Adrenal gland (tissue), 12 donors: ENCODE results near the gene GABBR1. TPM values are rescaled to one million over a fixed set of nuclear protein-coding genes. Genes with fewer than 3 reads are reported as not detected.

ENCODE experiments used
- DNase-seq, 7 donors: peaks; one replicate each; pipeline ENCODE4 v3.0.0-alpha.2; 2019 to 2020
- H3K27ac ChIP-seq, 5 donors: fragments of 200-600 bp; sonication (generic) in 4 of 5; 1 replicate in 3 of 5; 2 replicates in 2 of 5; pipeline versions ENCODE4 v1.5.1 to v1.8.0; 2016 to 2020; ENCODE audit warnings: mild to moderate bottlenecking in 1 of 5
- H3K27me3 ChIP-seq: fragments of 200-600 bp; 2 replicates; pipeline ENCODE4 v1.8.0; 2021
- H3K36me3 ChIP-seq, 2 donors: fragments of 200-600 bp; replicated peaks in 1 of 2; 1 replicate in 1 of 2; 2 replicates in 1 of 2; pipeline versions ENCODE4 v1.5.1 to v1.8.0; 2018 to 2022
- H3K4me1 ChIP-seq, 2 donors: fragments of 200-600 bp; replicated peaks in 1 of 2; 1 replicate in 1 of 2; 2 replicates in 1 of 2; pipeline versions ENCODE4 v1.5.1 to v1.8.0; 2018 to 2021
- H3K4me3 ChIP-seq, 4 donors: fragments of 200-600 bp; sonication (generic) in 3 of 4; one replicate each; pipeline ENCODE4 v1.5.1; 2016 to 2018
- H3K9me3 ChIP-seq, 3 donors: fragments of 200-600 bp; sonication (generic) in 1 of 3; replicated peaks in 1 of 3; 1 replicate in 2 of 3; 2 replicates in 1 of 3; pipeline versions ENCODE4 v1.5.1 to v1.8.0; 2016 to 2021
- CTCF ChIP-seq, 6 experiments: fragments of 450-650 bp in 4 of 6; fragments of 200-600 bp in 2 of 6; sonication (generic) in 1 of 6; IDR thresholded peaks; 1 replicate in 5 of 6; 2 replicates in 1 of 6; pipeline versions ENCODE4 v1.5.1 to v1.8.0; 2016 to 2021; ENCODE audit warnings: antibody characterized with exemption in 6 of 6, mild to moderate bottlenecking in 2 of 6, moderate library complexity in 1 of 6
- POLR2A ChIP-seq, 2 donors: fragments of 450-650 bp; IDR thresholded peaks; one replicate each; pipeline ENCODE4 v1.6.1; 2017; ENCODE audit warnings: antibody characterized with exemption in 2 of 2, mild to moderate bottlenecking in 2 of 2, moderate library complexity in 1 of 2
- WGBS, 4 donors: extraction: QIAGEN DNeasy Blood & Tissue Kit in 2 of 4; methylation state at CpG; one replicate each; pipeline versions ENCODE4 v1.1.5 to v1.1.7; 2013 to 2017; 5-methylcytosine and 5-hydroxymethylcytosine counted together
- intact Hi-C, 2 donors: fragments of 100-400 bp; cut with DNase I; formaldehyde crosslinking; loops; one replicate each; pipeline versions ENCODE4 v1.14.1 to v1.15.0; 2022 to 2023
- polyA plus RNA-seq, 3 donors: library from polyadenylated mRNA; stranded (reverse); fragments of 200-250 nt in 2 of 3; fragments of 350-450 nt in 1 of 3; fragmentation: Illumina TruSeq in 1 of 3; extraction: RNeasy Lipid Tissue Mini Kit (QIAGEN cat#74804) in 1 of 3; gene quantifications; one replicate each; pipeline ENCODE4 v1.2.3, GENCODE V29; 2013 to 2014
- small RNA-seq, 2 donors: library from RNA; depleted of rRNA; stranded (forward); fragments of <200 nt; gene quantifications; one replicate each; pipeline ENCODE3, GENCODE V24; 2016
- total RNA-seq, 9 donors: library from RNA; depleted of rRNA in 4 of 9; stranded (reverse); fragments of >200 nt in 4 of 9; fragments of 120-200 nt in 1 of 9; fragmentation: NEBNext Ultra II Directional in 1 of 9; extraction: Animal tissue kit (Norgen Biotek cat#: 25700) in 1 of 9; gene quantifications; one replicate each; pipeline versions ENCODE4 v1.1.0 to v1.2.4, GENCODE V29; 2013 to 2023
- donor health status: healthy with polysubstance abuse.
- donor health status: Bipolar disorder and iron deficiency.
- donor health status: DM: yes; HTN: yes; CAD: no.
- donor health status: DM: no; HTN: no; CAD: no.
- donor health status: DM: no; HTN: no; CAD: no.
- donor health status: DM: yes; HTN: yes; CAD: no.

The GABBR1 gene
- total and polyA plus RNA-seq, 12 donors, result 6.9 to 68.9 (median 18.1) TPM

- intact Hi-C loops, result no loop called here
- TF ChIP-seq POLR2A (IDR thresholded peaks at IDR 0.05), result no peak
- WGBS, 4 donors, result 75 to 89% (median 76%) methylated on average over 2 of the region's 2 CpGs
- H3K4me3 ChIP-seq, result no peak overlapping the region
- no peak for DNase-seq
- H3K27ac ChIP-seq, result no peak overlapping the region
- H3K27me3 ChIP-seq, result no peaks in the 10 kb centered on the region
- H3K4me1 ChIP-seq, result no peaks in the 10 kb centered on the region
- H3K36me3 ChIP-seq, result no peaks in the 10 kb centered on the region
- no peaks in the 10 kb centered on the region for H3K9me3 ChIP-seq
Observed at GRCh38 chr6:29510746-29511300, 122.2 kb downstream of the GABBR1 start.

GRCh38 chr6:29510202-29510601 lies 122.8 kb downstream of the GABBR1 start:
- Histone ChIP-seq H3K27me3 (no peaks in the 10 kb centered on the region), H3K9me3 (no peaks in the 10 kb centered on the region), H3K27ac (no peak overlapping the region), H3K4me3 (no peak overlapping the region), H3K36me3 (no peaks in the 10 kb centered on the region), H3K4me1 (no peaks in the 10 kb centered on the region)
- DNase-seq, result peak in 1 of 7 donors; percentile 43
- WGBS, 4 donors, result 41 to 64% (median 57%) methylated on average over 4 of the region's 4 CpGs
- intact Hi-C loops, result no loop called here
- TF ChIP-seq CTCF (IDR thresholded peaks at IDR 0.05) (no peak), POLR2A (IDR thresholded peaks at IDR 0.05) (no peak)

Small RNA genes within 50 kb of the gene (small RNA-seq; reads per million reads assigned to genes)
- 1.3 to 1.9 reads per million in 2 donors for gene SNORD32B
- gene SUMO2P1, result 0 to 0.24 reads per million in 2 donors
- 0 reads per million in 2 donors for gene TMEM183AP1

Other genes with a start within 250 kb of the GABBR1 start
- not detected for gene OR12D2, start 237.6 kb downstream of the GABBR1 start, total RNA-seq
- gene OR12D2, start 237.6 kb downstream of the GABBR1 start, polyA plus RNA-seq, result not detected
- not detected for gene OR12D1, start 218.3 kb downstream of the GABBR1 start, total RNA-seq
- gene OR12D1, start 218.3 kb downstream of the GABBR1 start, polyA plus RNA-seq, result not detected
- not detected for gene OR10C1, start 193.9 kb downstream of the GABBR1 start, total RNA-seq
- gene OR10C1, start 193.9 kb downstream of the GABBR1 start, polyA plus RNA-seq, result not detected
- not detected for gene OR11A1, start 176.1 kb downstream of the GABBR1 start, total RNA-seq
- gene OR11A1, start 176.1 kb downstream of the GABBR1 start, polyA plus RNA-seq, result not detected
- not detected for gene OR2H1, start 176.0 kb downstream of the GABBR1 start, total RNA-seq
- gene OR2H1, start 176.0 kb downstream of the GABBR1 start, polyA plus RNA-seq, result not detected
- gene MAS1L, start 145.2 kb downstream of the GABBR1 start, total RNA-seq, result not detected
- not detected for gene MAS1L, start 145.2 kb downstream of the GABBR1 start, polyA plus RNA-seq
- gene UBD, start 73.5 kb downstream of the GABBR1 start, total RNA-seq, result 1 to 10 TPM in 1 of 9 donors, under 1 TPM in 3, not detected in 5; 0.17 to 1.2 (median 0.35) TPM
- gene UBD, start 73.5 kb downstream of the GABBR1 start, polyA plus RNA-seq, result 1 to 10 TPM in 1 of 3 donors, under 1 TPM in 2; 0.77 to 2.3 (median 0.99) TPM
- gene OR2H2, start 48.1 kb downstream of the GABBR1 start, total RNA-seq, result not detected
- not detected for gene OR2H2, start 48.1 kb downstream of the GABBR1 start, polyA plus RNA-seq
- not detected for gene MOG, start 23.9 kb upstream of the GABBR1 start, total RNA-seq
- not detected for gene MOG, start 23.9 kb upstream of the GABBR1 start, polyA plus RNA-seq
- 1 to 10 TPM in 1 of 9 donors, under 1 TPM in 3, not detected in 5; 0.06 to 1.3 (median 0.73) TPM for gene ZFP57, start 48.0 kb upstream of the GABBR1 start, total RNA-seq
- gene ZFP57, start 48.0 kb upstream of the GABBR1 start, polyA plus RNA-seq, result 1 to 10 TPM in 1 of 3 donors, not detected in 2; 1.9 TPM
- 100 to 1,000 TPM in 2 of 9 donors, 10 to 100 TPM in 6, 1 to 10 TPM in 1; 3.8 to 145 (median 78.3) TPM for gene HLA-F, start 90.3 kb upstream of the GABBR1 start, total RNA-seq
- gene HLA-F, start 90.3 kb upstream of the GABBR1 start, polyA plus RNA-seq, result 100 to 1,000 TPM in 2 of 3 donors, 10 to 100 TPM in 1; 15.9 to 285 (median 171) TPM
- gene HLA-G, start 194.6 kb upstream of the GABBR1 start, total RNA-seq, result 1 to 10 TPM in 1 of 9 donors, under 1 TPM in 5, not detected in 3; 0.14 to 1.6 (median 0.41) TPM
- not detected for gene HLA-G, start 194.6 kb upstream of the GABBR1 start, polyA plus RNA-seq